ENCODE data around the gene IDS.
"Not testable (repeated sequence)": the region's sequence is repeated elsewhere in the genome, so short reads cannot be mapped to it uniquely, and the experiment has no call there.

IDS gene, protein sequence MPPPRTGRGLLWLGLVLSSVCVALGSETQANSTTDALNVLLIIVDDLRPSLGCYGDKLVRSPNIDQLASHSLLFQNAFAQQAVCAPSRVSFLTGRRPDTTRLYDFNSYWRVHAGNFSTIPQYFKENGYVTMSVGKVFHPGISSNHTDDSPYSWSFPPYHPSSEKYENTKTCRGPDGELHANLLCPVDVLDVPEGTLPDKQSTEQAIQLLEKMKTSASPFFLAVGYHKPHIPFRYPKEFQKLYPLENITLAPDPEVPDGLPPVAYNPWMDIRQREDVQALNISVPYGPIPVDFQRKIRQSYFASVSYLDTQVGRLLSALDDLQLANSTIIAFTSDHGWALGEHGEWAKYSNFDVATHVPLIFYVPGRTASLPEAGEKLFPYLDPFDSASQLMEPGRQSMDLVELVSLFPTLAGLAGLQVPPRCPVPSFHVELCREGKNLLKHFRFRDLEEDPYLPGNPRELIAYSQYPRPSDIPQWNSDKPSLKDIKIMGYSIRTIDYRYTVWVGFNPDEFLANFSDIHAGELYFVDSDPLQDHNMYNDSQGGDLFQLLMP

DNA sequence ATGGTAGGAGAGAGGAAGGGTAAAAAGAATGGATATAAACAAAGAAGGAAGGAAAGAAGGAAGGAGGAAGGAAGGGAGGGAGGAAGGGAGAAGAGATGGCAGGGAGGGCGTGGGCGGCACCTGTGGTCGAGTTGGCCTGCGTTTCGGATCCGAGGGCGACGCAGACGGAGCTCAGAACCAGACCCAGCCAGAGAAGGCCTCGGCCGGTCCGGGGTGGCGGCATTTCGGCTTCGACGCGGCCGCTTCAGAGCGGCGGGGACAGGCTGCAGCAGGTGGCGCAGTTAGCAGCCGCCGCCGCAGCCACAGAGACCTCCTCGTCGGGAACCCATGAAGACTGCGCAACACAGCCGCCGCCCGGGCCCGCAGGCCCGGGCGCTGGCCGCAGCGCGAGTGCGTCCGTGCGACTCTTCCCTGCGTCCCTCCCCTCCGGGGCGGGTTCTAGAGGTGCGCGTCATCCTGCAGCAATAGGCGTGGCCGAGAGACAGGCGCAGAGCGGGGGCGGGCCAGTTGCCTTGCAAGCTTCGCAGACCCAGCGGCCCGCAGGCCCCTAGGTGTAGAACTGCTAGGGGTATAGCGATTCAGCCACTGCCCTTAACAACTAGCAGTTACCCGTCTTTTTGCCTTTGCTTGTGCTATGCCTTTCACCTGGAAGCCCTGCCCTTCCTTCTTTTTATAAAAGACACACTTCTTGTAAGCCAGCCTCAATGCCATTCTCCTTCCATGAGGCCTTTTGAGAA is at the start of gene IDS:
Gene IDS, minus strand, starts transcription at position 392 of the 737 bp plus-strand sequence. Its CDS starts 169 bp downstream, at position 223.
- DNase-seq = peak; percentile 78

DNA sequence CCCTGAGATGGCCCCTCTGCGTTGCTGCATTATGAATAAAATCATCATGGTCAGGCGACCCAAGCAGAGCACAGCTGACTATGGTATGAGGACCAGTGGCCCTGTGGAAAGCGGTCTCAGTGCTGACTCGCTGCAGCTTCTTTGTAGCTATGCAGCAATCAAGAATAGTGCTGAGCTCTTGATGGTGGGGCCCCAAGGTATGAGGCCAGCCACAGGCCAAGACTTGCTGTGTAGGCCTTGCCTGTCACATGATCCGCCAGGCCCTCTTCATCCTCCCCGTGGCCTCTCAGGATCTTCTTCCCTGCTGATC is 46.8 kb upstream of the IDS start:
- not testable (repeated sequence) for DNase-seq

DNA sequence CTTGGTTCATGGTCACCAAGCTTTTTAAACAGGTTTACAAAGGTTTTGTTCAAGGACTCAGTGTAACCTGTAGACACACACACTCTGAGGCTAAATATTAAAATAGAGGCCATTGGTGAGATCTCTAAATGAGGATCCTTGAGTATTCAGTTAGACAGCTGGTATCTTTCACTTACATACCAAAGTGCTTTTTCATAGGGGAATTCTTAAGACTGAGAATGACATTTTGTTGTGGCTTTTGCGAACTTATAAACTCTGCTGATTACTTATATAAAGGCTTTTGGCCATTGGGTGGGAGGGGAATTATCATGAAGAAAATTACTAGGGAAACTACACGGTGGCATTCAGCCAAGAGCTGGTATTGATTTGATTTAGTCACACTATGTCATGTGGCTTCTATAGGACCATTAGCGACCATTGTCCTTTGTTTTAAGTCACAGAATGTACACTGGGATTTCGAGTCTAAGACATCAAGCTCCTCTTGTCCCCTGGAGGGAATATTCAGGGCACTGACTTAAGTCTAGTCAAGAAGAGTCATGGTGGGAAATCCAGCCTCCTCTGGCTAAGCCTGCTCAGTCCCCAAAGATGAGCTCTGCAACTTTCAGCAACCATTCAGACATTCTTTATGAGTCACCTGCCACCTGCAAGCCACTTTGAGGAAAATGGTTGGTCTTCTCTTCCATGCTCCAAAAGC is 46.3 kb upstream of the IDS start:
- DNase-seq = not testable (repeated sequence)

DNA sequence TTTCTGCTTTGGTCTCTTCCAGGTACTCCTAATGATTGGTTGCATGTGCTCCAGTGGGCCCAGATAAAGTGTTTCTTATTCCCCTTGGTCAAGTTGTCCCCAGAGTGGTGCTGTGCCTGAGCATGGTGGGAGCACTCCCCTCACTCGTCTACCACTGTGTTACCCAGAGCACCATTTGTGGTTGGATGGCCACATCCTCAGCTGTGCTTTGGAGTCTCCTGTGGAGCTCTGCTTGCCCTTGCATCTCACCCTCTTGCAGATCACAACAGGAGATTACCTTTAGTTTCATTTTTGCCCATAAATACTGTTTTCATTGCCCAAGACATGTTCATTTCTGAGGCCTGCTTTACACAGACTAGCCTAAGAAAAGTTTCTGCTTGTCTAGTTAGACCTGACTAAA is 45.3 kb upstream of the IDS start:
- not testable (repeated sequence) for DNase-seq

DNA sequence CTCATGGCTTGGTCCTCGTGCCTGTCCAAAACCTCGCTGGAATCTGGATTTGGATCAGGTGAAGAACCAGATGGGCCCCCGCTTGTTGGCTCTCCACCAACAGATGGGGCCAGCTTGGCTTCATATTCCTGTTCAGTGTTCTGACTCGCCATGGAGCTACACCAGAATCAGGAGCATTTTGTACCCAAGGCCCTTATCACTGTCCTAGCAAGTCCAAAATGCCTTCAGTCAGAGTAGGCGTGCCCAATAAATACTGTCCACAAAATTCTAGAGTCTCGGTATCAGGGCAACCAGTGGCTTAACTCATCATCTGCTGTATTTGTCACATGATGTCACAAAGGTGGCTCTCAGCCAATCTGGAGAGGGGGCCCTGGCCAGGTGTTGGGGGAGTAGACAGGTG is 44.6 kb upstream of the IDS start, which contains the start of gene HSFX3:
Gene HSFX3, minus strand, starts transcription at position 224 of the 400 bp plus-strand sequence. Its CDS starts 72 bp downstream, at position 152.
- DNase-seq = not testable (repeated sequence)

DNA sequence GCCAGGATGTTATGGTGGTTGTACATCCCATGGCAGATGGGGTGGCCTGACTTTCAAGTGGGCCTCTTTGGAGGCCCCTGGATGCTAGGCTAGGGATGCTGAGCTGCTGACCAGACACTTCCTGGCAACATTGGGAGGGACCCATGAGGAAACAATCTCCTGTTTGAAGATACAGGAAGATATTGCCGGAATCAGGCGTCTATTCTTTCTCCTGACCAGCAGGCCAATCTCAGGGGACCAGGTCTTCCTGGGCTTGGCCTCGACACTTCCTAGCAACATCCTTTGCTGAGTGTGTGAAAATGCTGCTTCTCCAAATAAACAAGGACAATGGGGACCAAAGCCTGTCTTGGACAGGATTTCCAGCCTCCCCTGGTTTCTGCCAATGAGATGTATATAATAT is 42.7 kb upstream of the IDS start:
- DNase-seq = not testable (repeated sequence)

DNA sequence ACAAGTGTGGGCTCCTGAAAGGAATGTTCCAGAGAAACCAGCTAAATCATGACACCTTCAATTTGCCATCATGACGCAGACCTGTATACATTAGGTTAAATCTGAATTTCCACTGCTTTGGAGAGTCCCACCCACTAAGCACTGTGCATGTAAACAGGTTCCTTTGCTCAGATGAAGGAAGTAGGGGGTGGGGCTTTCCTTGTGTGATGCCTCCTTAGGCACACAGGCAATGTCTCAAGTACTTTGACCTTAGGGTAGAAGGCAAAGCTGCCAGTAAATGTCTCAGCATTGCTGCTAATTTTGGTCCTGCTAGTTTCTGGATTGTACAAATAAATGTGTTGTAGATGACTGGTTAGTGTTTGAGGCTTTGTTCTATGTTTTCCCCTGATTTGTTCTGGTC is 41.9 kb upstream of the IDS start:
- not testable (repeated sequence) for DNase-seq

DNA sequence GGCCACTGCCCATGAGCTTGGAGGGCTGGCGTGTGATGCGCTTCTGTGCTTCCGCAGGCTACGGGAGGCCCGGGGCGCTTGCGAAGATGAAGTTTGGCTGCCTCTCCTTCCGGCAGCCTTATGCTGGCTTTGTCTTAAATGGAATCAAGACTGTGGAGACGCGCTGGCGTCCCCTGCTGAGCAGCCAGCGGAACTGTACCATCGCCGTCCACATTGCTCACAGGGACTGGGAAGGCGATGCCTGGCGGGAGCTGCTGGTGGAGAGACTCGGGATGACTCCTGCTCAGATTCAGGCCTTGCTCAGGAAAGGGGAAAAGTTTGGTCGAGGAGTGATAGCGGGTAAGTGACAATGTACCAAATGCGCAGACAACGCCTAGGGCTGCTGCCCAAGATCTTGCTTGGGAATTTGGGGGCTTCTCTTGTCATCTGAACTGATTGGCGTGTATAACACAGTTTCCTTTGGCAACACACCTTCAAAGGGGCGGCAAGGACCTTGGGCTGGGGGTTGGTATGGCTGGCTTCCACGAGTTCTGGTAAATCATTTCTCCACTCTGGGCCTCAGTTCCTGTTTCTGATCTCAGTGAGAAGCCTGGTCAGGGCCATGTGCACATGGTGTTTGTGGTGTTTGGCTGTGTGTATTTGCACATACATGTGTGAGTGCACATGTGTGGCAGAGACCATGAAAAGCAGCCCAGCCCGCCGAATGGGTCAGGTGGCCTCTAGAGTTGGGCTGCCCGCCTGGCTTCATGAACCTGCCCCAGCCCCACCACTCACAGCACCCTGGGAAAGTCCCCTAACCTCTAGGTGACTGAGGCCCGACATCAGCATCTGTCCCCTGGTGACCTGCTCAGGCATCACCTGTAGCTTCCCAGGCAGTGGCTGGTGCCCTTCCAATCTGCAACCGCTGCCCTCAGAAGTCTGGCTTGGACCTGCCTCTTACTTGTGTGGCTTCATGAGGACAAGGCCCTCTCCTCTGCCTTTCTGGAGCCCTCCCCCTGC is 40.7 kb upstream of the IDS start:
- DNase-seq = not testable (repeated sequence)

DNA sequence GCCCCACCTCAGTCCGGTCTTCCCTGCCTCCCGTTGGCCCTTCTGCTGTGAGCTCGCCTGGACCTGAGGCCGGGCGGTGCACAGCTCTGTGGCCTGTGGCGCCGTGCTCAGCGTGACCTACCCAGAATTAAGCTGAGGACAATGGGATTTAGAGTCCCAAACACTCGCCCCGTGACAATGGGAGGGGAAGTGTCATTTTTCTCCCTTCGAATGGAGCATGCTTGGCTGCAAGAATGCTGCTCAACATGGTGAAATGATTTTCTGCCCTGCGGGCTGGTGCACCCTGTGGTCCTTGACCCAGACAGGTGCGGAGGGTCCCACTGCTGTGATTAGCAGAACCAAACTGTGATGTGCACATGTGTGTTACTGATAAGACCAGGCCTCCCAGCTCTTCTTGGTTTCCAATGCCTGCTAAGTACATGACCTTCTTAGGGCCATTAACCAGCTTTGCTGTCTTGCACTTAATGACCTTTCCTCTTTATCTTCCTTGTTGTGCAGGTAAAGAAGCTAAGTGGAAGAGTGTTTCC is 36.5 kb upstream of the IDS start:
- no peak for DNase-seq

DNA sequence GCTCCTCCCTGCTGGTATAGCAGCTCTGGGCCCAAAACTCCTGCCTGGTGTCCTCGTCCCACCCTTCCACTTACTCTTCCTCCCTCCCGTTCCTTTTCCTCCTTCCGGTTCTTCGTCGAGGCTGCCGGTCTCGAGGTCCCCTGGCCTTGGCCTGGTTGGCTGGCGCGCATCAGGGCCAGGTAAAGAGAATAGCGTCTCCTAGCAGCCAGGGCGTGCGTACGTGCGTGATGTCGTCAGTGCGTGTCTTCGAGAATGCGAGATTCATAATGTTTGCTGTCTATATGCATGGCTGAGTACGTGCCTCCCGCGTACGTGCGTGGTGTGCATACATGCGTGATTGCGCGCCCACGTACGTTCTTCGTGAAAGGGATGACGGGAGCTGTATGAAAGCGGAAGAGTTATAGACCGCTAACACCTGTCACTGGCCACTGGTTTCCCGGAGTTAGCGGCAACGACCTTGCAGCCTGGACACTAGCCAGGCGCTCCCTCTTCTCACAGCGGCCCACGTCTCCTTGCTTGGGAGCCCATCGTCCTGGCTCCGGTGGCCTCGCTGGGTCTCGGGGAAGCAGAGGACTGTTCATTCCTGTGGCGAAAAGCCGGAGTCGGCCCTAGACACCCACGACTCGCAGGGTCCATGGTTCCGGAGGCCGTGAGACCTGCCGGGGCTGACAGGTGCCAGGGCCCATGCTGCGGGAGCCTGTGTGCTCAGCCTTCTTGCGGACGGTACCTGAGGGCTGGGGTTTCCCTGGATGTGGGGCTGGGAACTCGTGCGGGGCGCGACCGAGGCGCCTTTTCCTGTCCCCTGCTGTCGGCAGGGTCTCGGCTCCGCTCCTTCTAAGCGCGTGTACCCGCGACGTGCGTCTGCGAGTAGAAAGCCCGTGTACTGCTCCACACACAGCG is 35.8 kb upstream of the IDS start, which contains the start of gene EOLA1:
Gene EOLA1, plus strand, starts transcription at position 392 of the 900 bp plus-strand sequence. CDS start 4,619 bp downstream, outside the sequence.
- DNase-seq = peak; percentile 85

DNA sequence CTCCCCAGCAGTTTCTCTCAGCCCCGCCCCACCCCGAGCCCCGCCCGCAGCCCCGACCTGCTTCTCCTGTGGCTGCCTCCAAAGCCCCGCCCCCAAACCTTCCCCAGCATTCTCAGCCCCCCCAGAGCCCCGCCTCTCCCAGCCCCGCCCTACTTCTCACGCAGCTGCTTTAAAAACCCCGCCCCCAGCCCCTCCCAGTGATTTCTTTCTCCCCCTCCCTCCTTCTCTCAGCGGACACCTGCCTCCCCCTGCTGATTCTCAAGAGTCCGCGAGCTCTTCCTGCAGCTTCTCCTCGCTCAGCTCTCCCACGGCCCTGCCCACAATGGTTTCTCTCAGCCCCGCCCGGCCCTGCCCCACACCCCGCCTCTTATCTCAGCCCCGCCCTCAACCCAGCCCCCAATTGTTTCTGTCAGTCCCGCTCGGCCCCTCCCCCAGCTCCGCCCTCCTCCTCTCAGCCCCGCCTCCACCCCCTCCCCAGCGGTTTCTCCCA is 35.1 kb upstream of the IDS start:
- peak; percentile 87 for DNase-seq

DNA sequence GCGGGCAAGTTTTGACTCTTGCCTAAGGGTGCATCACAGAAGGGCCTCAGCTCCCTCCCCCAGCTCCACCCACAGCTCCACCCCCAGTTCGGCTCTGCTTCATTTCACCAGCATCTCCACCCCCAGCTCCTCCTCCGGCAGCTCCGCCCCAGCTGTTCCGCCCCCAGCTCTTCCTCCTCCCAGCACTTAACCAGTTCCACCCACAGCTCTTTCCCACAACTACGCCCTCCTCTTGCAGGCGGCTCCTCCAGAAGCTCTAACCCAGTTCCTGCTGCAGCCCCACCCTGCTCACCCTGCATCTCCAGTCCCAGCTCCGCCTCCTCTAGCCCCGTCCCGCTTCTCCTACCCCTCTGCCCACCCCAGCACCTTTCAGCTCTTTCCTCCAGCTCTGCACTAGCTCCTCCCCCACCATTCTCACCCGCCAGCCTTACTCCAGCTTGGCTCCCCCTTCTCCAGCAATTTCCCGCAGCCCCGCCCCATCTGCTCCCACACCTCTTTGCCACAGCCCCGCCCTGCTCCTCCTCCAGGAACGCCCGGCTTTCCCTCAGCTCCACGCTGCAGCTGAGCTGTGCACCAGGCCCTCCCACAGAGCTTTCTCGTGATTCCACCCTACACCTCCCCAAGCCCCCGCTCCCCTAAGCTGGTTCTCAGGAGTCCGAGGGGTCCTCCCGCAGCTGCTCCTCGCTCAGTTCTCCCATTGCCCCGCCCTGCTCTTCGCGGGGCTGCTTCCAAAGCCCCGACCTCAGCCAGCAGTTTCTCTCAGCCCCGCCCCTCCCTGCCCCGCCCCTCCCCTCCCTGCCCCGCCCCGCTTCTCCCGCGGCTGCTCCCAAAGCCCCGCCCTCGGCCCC is 34.4 kb upstream of the IDS start:
- peak; percentile 83 for DNase-seq

DNA sequence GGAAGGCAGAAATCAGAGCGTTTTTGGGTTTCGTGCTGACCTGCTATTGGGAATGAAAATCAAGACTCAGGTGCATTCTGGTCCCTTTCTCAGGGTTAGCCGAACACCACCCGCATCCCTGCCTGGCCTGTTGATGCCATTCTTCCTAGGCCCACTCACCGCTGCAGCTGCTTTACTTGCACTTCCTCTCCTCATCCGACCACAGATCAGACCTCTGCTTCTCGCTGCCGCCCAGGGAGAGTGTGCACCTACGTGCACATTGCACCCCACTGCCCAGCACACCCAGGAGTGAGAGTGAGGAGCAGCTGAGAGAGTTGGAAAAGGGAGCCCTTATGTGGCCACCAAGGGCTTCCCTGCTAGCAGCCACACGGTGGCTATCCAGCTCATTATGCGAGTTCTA is 32.4 kb upstream of the IDS start:
- not testable (repeated sequence) for DNase-seq

DNA sequence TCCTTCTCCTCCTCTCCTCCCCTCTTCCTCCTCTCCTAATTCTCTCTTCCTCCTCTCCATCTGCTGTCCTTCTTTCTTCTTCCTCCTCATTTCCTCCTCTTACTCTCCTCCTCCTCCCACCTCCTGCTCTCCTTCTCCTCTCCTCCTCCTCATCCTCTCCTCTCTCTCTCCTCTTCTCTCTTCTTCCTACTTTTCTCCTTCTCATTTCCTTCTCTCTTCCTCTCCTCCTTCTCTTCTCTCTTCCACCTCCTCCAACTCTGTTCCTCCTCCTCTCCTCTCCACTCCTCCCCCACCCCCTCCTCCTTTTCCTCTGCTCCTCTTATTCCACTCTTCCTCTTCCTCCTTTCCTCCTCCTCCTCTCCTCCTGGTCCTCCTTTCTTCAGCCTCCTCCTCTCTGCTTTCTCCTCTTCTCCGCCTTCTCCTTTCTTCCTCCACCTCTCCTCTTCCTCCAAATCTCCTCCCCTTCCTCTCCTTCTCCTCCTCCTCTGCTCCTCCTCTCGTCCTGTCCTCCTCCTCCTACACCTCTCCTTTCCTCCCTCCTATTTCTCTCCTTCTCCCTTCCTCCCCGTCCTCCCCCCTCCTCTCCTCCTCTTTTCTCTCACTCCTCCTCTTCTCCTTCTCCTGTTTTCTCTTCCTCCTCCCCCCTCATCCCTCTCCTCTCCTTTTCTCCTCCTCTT is 30.0 kb upstream of the IDS start:
- not testable (repeated sequence) for DNase-seq

DNA sequence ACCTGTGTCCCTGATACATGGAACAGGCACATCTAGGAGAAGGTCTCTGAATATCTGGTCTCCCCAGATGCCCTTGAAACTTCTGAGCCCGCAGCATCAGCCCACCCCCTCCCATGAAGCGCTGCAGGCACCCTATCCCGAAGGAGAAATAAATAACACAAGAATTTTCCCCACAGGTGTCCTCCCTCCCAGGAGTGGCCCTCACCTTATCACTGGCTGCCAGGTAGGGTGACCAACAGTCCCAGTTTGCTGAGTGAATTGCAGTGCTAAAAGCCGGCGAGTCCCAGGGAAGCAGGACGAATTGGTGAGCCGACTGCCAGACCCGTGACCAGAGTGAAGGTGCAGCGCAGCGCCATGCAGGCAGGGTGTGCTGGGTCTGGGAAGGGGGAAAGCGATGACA is 28.9 kb upstream of the IDS start:
- DNase-seq = not testable (repeated sequence)

DNA sequence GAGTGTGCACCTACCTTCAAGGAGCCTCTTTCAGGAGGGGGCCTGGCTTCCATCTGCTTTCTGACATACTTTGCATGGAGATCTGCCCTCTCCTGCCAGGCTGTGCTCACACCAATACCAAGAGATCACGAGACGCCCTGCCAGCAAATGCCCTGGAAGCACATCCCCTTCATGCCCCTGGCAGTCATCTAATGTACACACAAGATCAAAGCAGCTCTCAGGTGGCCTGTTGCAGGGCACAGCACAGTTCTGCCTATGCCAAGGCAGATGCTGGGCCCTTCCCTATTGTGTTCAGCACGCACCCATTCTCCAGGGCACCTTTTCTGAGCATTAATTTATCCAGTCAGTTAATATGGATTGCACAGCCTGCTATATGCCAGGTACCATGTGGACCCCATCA is 27.8 kb upstream of the IDS start:
- not testable (repeated sequence) for DNase-seq

DNA sequence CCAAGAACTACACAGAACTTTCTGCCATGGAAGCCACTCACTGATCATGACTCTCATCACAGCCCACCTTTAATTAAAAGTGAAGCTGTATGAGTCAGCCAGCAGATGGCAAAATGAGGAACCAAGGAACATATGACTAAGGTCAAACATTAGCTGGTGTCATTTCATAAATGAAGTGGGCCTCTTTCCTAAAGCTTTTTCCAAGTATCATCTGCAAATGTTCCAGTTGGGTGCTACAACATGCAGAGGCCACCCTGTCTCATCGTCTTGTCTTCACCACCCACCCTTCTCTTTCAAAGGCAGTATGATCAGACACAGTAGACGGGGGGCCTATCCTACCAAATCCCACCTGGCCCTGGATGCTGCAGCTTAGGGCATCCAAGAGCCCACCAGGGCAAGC is 26.5 kb upstream of the IDS start:
- DNase-seq = no peak

DNA sequence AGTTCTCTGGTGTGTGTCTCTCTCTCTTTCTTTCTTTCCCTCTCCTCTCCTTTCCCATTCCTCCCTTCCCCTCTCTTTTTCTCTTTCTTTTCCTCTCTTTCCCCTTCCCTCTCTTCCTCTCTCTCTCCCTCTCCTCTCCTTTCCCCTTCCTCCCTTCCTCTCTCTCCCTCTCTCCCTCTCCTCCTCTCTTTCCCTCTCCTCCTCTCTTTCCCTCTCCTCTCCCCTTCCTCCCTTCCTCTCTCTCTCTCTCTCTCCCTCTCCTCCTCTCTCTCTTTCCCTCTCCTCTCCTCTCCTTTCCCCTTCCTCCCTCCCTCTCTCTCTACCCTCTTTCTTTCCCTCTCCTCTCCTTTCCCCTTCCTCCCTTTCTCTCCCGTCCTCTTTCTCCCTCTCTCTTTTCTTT is 23.3 kb upstream of the IDS start:
- DNase-seq = no peak

DNA sequence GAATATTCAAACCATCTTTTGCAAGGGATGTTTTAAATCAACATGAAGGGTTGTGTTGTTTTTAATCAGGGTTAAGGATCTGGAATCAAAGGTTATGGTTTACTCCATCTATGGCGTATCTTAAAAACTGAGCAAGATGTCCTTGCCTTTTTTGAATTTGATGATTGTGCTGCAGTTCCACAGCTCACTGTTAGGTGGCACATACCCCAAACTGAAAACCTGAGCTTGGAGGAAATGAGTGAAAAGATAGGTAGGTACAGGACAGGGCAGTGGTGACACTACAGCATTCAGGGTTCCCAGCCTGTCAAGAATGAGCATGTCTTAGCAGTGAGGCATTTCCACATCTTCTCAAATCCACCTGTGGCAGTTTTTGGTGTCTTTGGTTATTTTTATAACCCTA is 22.6 kb upstream of the IDS start:
- no peak for DNase-seq

Data from activated gamma-delta T cell treated with Interleukin-2 at 50 U/mL for 16 hours (primary cell).